HG03103 (cell line): ENCODE measurements around the gene PFKFB3.
A peak's percentile ranks its signal among the peaks of the same experiment; 100 is the strongest.
"Not testable (repeated sequence)": the region's sequence is repeated elsewhere in the genome, so short reads cannot be mapped to it uniquely, and the experiment has no call there.

ENCODE experiments used
- ATAC-seq: cut with Tn5 transposase; IDR thresholded peaks from one replicate; pipeline ENCODE4 v1.9.1; 2021; ENCODE audit warnings: low read depth; ENCODE audit not compliant: unreplicated experiment

PFKFB3 gene

GRCh38 chr10:6200734-6201515 is 1.8 kb upstream of the PFKFB3 start:
- ATAC-seq, result no peak

- peak; percentile 53 for ATAC-seq
Observed at GRCh38 chr10:6201516-6201975, 1.2 kb upstream of the PFKFB3 start.

- no peak for ATAC-seq
Observed at GRCh38 chr10:6202098-6202683, 541 bp upstream of the PFKFB3 start.

- ATAC-seq, result peak; percentile 33
Observed at GRCh38 chr10:6203331-6204062, 765 bp downstream of the PFKFB3 start.

- no peak for ATAC-seq
Observed at GRCh38 chr10:6204063-6204340, 1.3 kb downstream of the PFKFB3 start.

- ATAC-seq, result no peak
Observed at GRCh38 chr10:6204341-6205191, 1.8 kb downstream of the PFKFB3 start.

- ATAC-seq, result not testable (repeated sequence)
Observed at GRCh38 chr10:6206486-6206885, 3.8 kb downstream of the PFKFB3 start.

- ATAC-seq, result no peak
Observed at GRCh38 chr10:6207658-6208057, 4.9 kb downstream of the PFKFB3 start.

- no peak for ATAC-seq
Observed at GRCh38 chr10:6208799-6209235, 6.1 kb downstream of the PFKFB3 start.

GRCh38 chr10:6211341-6211670 is 8.6 kb downstream of the PFKFB3 start:
- no peak for ATAC-seq

- no peak for ATAC-seq
Observed at GRCh38 chr10:6211671-6212635, 9.2 kb downstream of the PFKFB3 start.

- no peak for ATAC-seq
Observed at GRCh38 chr10:6212806-6213205, 10.1 kb downstream of the PFKFB3 start.

- ATAC-seq, result no peak
Observed at GRCh38 chr10:6213257-6213905, 10.6 kb downstream of the PFKFB3 start.

GRCh38 chr10:6213908-6214307 is 11.2 kb downstream of the PFKFB3 start:
- no peak for ATAC-seq

GRCh38 chr10:6214612-6215011 is 11.9 kb downstream of the PFKFB3 start:
- no peak for ATAC-seq

- no peak for ATAC-seq
Observed at GRCh38 chr10:6215241-6215640, 12.5 kb downstream of the PFKFB3 start.

- no peak for ATAC-seq
Observed at GRCh38 chr10:6215683-6216484, 13.2 kb downstream of the PFKFB3 start.

- ATAC-seq, result no peak
Observed at GRCh38 chr10:6216916-6217315, 14.2 kb downstream of the PFKFB3 start.
